Measurements from ENCODE around the gene ZFR. TPM values are rescaled to one million over a fixed set of nuclear protein-coding genes. Genes with fewer than 3 reads are reported as not detected.
"Not testable (repeated sequence)": the region's sequence is repeated elsewhere in the genome, so short reads cannot be mapped to it uniquely, and the experiment has no call there.

Gene ZFR
- total RNA-seq, 1 donor from 2014 or later: 60.7 TPM

DNA sequence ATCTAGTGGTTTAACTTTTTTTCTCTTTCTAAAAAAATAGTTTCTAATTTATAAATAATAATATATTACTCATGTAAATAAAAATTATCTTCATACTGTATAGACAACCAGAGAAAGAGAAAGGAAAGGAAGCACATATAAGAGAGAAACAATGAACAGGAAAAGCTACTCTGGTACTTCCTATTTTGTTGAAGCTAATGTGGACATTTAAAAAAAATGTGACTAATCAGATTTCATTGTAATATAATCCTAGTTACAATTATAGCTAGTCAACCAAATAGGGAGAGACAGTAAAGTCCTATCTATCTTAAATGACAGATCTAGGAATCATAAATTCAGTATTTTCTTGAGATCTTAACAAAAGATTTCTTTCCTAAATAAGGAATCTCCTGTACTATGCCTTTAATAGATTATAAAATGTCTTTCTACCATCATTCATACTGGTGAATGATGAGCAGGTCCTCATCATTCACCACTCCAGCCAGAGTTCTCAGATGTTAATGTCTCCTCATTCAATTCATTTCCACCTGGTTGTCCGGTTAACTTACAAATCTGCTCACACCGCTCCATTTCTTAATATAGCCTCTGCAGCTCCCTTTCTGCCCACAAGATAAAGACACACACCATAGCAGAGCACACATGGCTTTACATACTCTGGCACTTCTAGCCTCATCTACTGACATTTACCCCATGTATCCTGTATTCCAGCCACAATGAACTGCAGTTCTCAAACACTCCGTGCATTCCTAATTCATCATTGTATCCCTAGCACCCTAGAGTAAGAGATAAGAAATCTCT, 30.9 kb downstream of the ZFR start:
- DNase-seq (ENCODE audit: extremely low read depth, low read depth, low spot score): no peak

DNA sequence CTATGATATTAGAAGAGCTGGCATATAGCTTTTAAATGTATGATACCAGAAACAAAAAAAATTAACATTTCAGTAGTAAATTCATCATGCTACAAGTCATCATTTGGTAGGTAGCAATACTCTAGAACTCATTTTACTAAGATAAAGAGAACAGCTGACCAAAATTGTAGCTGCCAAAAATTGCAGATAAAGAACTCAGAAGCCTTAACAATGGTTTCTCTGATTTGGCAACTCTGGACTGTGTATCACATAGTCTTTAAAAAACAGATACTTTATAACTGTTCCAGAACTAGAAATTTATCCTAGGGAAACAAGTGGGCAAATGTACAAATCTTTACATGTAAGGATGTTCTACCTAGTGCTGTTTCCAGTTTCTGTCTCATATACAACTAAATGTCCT, 33.9 kb downstream of the ZFR start:
- no peak for DNase-seq (ENCODE audit: extremely low read depth, low read depth, low spot score)

DNA sequence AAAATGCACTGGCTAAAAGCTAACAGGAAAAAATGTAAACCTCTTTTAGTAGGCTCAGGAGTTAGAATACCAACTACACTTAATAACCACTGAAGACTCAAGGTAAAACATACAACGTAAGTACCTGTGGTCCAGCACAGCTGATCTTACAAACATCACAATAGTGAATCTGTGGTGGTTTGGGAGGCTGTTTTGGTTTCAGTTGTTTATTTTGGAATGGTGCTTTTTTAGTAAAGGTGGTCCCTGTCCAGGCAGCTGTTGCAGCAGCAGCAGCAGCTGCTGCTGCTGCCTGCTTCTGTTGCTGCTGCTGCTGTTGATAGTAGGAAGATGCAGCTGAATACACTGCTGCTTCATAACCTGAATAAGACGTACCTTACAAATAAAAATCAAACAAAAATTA, 37.9 kb downstream of the ZFR start:
- no peak for DNase-seq (ENCODE audit: extremely low read depth, low read depth, low spot score)

DNA sequence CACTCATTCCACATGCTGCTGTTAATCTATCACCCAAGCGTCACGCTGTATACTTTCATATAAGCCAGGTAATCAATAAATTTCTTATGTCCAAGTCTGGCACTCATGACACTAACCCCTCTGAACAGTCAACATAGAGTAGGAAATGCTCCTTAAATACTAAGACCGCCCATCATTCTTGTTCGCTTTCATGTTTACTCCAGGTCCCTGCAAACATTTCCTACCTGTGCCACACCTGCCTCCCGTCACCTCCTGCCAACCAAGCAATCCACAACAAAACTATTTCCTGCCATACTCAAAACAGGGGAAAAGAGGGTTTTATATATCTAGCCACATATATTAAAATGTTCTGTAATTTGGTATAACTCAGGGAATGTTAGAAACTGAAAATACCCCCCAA, 39.0 kb downstream of the ZFR start:
- no peak for DNase-seq (ENCODE audit: extremely low read depth, low read depth, low spot score)

DNA sequence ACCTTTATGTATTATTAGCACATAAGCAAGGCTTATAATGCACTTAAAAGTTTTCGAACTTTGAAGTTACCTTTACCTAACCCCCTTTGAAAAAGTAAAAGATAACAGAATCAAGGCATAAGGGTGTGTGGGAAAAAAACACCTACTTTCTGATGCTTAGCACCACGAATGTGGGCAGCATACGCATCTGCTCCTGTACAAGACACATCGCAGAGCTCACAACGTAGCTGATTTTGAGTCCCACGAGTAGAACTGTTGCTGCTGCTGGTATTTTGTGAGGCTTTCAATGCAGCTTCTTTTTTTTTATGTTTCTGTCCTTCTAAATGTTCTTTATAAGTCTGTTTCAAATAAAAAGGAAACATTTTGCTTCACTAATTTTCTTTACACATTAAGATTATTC, 40.8 kb downstream of the ZFR start:
- DNase-seq (ENCODE audit: extremely low read depth, low read depth, low spot score): no peak

DNA sequence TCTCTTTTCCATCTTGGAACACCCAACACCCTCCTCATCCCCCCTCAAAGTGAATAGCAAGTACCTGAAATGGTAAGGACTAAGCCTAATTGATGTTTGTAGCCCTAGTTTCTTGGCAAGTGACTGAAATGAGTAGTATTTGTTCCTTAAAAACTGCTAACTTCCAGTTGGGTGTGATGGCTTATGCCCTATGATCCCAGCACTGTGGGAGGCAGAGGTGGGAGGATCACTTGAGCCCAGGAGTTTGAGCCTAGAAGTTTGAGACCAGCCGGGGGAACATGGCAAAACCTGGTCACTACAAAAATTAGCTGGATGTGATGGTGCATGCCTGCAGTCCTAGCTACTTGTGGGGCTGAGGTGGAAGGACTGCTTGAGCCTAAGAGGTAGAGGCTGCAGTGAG, 44.1 kb downstream of the ZFR start:
- DNase-seq (ENCODE audit: extremely low read depth, low read depth, low spot score): no peak

DNA sequence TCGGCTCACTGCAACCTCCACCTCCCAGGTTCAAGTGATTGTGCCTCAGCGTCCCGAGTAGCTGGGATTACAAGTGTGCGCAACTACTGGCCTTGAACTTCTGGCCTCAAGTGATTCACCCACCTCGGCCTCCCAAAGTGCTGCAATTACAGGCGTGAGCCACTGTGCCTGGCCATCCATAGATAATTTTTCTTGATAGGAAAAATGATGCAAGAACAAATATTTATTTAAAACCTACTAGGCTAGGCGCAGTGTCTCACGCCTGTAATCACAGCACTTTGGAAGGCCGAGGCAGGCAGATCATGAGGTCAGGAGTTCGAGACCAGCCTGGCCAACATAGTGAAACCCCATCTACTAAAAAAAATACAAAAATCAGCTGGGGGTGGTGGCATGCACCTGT, 45.8 kb downstream of the ZFR start:
- not testable (repeated sequence) for DNase-seq (ENCODE audit: extremely low read depth, low read depth, low spot score)

DNA sequence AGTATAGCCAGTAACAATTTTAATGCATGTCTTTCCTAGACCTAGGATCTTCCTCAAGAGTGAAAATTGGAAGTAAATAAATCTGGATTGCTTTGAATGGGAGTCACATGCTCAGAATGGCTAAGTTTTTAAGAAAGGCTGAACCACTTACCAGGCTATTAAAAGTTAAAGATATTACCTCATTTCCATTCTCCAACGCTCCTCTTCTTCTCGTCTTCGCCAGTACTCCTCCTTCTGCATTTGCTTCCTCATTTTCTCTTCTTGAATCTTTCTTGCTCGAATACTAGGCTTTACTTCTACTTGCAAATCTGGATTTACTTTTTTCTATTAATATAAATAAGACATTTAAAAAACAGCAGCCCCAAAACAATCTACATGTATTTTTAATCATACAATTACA, 49.6 kb downstream of the ZFR start:
- no peak for DNase-seq (ENCODE audit: extremely low read depth, low read depth, low spot score)

DNA sequence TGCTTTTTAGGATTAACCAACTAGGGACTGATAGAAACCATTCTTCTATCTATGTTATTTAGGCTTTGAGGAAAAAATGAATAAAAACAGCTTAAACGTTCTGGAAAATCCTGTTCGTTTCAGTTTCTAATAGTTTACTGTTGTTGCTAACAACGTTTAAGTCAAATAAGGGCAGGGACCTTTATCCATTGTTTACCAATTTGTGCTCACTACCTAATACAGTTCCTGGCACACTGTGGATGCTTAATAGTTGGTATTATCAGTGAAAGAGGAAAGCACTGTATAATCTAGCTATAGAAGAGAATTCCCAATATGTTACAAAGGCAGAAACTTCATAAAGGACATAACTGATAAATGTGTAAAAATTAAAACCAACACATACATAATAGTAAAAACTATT, 52.5 kb downstream of the ZFR start:
- DNase-seq (ENCODE audit: extremely low read depth, low read depth, low spot score): no peak

DNA sequence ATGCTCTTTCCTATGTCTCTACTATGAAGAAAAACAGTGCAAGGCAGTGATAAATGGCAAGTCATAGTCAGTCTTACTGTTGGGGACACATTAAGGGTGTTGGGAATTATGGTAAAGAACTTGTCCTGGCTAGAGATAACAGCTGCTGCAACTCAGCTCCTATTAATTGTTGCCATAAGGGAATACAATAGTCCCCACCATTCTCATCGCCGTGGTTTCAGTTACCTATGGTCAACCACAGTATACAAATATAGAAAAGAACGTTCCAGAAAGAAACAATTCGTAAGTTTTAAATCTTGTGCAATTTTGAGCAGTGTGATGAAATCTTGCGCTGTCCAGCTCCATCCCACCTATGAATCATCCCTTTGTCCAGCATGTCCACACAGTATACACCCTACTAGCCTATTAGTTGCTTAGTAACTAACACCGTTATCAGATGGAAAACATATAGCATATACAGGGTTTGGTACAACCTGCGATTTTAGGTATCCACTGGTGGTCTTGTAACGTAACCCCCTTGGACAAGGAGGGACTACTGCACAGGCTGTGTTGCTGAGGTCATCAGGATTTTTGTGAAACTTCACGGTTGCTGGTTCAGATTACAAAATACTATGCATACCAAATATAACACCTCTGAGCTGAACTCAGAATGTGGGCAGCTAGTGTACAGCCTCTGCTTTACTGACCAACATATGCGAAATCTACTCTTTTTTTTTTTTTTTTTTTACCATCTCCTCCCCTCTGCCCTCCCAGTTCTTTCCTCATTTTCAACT, 53.5 kb downstream of the ZFR start:
- DNase-seq (ENCODE audit: extremely low read depth, low read depth, low spot score): no peak

DNA sequence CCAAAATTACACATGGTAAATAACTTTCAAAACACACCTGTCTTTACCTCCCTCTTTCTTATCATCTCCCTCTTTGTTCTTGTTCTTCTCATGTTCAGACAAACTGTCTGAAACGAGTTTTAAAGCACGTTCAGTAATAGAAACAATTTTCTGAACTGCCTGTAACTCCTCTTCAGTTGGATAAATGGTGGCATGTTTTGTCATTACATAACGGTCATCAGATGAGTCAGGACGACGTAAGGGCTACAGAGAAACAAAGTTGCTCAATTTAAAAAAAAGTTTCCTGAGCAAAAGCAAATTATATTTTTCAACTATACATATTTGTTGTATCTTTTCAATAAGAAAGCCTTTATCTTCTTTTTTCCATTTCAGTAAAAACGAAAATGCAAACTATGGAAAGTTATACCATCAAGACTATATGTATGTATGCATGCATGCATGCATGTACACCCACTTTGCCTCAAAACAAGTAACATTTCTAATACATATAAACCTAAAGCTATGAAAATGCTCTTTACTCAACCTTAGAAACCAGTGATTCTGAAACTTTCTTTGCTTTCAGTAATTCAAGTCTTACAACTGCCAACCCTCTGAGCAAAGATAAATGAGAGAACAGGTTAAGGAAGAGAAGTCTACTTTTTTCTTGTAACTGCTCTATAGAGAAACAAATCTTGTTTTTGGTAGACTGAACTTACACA, 56.0 kb downstream of the ZFR start:
- no peak for DNase-seq (ENCODE audit: extremely low read depth, low read depth, low spot score)

DNA sequence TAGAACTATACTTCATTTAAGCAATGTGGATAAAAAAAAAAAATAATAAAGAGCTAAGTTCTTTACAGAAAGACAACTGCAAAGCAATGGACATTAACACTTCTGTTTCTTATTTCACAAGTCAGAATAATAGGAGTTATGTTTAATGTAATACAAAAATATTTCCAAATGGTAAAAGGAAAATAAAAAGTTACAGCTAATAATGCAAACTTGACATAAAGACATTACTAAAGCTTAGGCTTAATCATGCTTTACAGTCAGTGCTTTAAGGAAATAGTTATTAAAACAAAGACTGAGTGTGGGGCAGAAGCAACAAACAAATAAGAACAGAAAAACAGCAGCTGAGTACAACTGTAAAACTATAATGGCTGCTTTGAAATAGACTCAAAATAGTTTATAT, 56.7 kb downstream of the ZFR start:
- no peak for DNase-seq (ENCODE audit: extremely low read depth, low read depth, low spot score)

DNA sequence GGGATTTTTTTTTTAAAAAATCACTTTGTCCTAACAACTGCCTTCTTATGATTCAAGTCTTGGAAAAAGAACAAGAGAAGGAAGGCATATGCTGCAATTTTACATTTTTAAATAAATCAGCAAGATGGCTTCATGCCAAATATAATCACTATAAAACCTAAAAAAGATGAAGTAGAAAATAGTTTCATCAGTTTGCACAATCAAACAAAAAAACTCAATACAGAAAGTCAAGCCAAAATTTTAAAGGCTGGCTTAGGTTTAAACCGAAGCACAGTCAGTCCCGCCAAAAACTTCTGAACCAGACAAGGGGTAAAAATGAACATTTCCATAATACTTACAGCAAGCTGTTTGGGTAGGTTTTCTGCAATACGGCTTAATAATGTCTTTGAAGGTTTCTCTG, 57.3 kb downstream of the ZFR start:
- no peak for DNase-seq (ENCODE audit: extremely low read depth, low read depth, low spot score)

DNA sequence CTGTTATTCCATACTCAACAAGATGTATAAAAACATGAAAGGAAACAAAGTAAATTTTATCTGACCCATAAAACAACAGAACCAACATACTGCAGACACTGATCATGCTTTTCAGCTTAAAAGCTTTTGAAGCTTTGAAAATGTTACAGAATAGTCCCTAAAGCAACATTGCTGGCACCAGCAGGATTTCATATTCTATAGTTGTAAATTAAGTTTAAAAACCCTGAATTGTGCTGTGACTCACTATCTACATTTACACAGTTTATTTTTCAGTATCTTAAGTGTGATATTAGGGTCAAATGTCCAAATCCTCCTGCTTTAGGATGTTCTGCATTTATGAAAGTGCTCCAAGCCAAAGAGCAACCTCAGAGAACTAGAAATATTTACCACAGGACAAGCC, 59.9 kb downstream of the ZFR start:
- no peak for DNase-seq (ENCODE audit: extremely low read depth, low read depth, low spot score)

DNA sequence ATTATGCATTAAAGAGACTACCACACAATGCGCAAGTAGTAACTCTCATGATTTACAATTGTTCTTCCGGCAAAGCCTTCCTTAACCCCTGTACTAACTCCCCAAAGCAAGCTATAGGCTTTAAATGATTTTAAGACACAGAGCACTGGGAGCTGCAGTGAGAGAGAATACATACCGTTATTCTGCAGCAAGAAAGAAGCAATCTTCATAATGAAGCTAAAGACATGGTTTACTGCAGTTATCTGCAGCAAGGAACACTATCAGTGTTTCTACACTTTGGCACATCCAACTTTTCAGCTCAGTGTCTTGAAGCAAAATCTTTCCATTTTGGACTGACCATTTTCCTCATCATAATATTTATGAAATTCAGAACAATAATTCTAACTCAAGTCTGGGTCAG, 61.0 kb downstream of the ZFR start:
- no peak for DNase-seq (ENCODE audit: extremely low read depth, low read depth, low spot score)

DNA sequence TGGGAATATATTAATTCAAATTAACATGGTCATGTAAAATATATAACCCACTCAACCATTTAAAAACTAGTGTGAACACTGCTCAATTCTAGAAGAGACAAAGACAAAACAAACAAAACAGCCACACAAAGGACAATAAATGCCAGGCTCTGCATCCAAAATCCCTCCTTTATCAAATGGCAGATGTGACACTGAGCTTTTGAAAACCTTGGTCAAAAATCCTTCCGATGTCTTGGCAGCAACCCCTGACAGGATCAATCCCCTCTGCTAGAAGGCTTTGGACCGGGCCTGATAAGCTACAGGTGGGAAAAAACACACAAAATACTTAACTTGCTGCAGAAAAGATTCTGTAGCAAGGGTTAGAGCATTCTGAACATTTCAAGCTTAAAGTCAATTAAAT, 61.5 kb downstream of the ZFR start:
- no peak for DNase-seq (ENCODE audit: extremely low read depth, low read depth, low spot score)

DNA sequence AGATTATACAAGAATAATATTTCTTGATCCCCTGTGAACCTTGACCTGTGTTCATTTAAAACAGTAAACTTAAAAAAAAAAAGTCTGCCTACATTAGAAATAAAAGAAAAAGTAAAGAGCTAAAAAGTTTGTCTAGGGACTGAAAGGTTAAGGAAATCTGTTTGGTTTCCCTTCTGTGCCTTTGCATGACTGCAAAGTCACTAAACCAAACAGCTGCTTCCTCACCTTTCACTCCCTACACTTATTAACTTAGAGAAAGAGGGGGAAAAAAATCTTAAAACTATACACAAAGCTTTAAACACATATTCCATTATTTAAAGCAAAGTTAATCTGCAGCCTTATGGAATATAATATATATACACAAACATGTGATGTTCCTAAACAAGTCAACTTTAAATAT, 65.1 kb downstream of the ZFR start:
- DNase-seq (ENCODE audit: extremely low read depth, low read depth, low spot score): no peak

DNA sequence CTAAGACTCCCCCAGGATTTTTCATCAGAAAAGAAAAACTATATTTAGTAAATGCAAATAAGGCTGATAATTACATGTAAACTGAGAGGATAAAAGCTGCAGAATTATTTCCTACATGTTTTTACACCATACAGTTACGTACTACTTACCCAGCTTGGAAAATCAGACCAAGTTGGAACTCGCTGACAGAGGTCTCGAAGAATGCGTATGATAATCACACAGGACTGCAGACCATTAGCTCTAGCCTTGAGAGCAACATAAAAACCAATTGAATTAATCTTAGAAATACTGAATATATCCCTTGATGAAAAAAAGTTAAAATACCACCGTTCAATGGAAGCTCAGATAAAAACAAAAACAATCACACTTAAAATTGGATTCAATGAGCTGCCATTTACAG, 65.6 kb downstream of the ZFR start:
- no peak for DNase-seq (ENCODE audit: extremely low read depth, low read depth, low spot score)

DNA sequence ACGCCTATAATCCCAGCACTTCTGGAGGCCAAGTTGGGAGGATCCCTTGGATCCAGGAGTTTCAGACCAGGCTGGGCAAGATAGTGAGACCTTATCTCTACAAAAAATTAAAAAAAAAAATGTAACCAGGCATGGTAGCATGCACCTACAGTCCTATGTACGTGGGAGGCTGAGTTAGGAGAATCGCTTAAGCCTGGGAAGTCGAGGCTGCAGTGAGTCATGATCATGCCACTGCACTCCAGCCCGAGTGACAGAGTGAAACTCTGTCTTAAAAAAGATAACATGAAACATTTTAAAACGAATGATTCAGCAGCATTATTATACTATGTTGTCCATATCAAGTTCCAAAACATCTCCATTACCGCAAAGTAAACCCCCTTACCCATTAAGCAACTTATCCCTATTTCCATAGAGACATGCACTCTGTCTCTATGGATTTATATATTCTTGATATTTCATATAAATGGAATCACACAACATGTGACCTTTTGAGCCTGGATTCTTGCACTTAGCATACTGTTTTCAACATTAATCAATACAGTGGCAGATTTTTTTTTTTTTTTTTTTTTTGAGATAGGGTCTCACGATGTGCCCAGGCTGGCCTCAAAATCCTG, 74.9 kb downstream of the ZFR start:
- DNase-seq (ENCODE audit: extremely low read depth, low read depth, low spot score): no peak

DNA sequence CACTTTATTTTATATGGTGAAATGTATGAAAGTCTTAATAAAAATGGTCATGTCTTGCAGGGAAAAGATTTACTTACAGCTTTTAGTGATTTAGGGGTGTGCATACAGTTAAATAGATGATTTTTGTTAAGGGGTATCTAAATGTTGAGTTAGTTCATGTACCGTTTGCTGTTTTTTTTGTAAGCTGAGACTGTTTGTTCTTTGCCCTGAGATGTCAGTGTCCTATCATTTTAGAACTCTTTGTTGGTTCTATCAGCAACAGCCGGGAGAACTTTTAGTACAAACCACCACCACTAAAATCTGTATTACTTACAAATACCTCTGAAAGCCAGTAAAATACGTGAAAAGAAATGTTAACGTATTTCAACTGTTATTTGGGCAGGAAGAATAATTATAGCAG, 75.5 kb downstream of the ZFR start:
- no peak for DNase-seq (ENCODE audit: extremely low read depth, low read depth, low spot score)

DNA sequence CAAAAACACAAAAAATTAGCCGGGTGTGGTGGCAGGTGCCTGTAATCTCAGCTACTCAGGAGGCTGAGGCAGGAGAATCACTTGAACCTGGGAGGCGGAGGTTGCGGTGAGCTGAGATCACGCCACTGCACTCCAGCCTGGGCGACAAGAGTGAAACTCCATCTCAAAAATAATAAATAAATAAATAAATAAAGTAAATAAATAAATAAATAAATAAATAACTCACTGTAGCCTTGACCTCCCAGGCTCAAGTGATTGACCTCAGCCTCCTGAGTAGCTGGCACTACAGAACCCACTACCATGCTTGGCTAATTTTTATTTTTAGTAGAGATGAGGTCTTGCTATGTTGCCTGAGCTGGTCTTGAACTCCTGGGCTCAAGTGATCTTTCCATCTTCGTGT, 77.3 kb downstream of the ZFR start:
- DNase-seq (ENCODE audit: extremely low read depth, low read depth, low spot score): not testable (repeated sequence)

Data from glomerular endothelial cell (primary cell).